T-helper 1 cell (primary cell): Measurements from ENCODE around the gene CCNYL1.

ENCODE experiments used
- DNase-seq, 5 donors: peaks; one replicate each; pipeline ENCODE4 v3.0.0-alpha.2; 2012 to 2020

The CCNYL1 gene

GRCh38 chr2:207792244-207792785 is 80.9 kb downstream of the CCNYL1 start:
- no peak for DNase-seq

GRCh38 chr2:207796585-207797350 is 85.3 kb downstream of the CCNYL1 start:
- no peak for DNase-seq

GRCh38 chr2:207801259-207801658 is 89.8 kb downstream of the CCNYL1 start:
- DNase-seq: no peak

DNA sequence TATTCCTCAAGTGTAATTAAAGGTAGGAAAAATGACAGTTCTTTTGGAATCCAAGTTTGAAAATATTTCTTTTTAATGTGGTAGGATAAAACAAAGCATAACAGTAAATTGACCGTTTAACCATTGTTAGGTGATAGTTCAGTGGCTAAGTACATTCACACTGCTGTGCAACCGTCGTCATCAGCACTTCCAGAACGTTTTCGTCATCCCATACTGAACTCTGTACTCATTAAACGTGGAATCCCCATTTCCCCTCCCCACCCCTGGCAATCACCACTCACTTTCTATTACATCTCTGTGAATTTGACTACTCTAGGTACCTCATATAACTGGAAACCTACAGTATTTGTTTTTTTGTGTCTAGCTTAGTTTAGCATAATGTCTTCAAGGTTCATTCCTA is 91.2 kb downstream of the CCNYL1 start:
- no peak for DNase-seq
